Measurements from ENCODE around the gene TAPBPL. TPM values are rescaled to one million over a fixed set of nuclear protein-coding genes. Genes with fewer than 3 reads are reported as not detected.

Gene TAPBPL, protein sequence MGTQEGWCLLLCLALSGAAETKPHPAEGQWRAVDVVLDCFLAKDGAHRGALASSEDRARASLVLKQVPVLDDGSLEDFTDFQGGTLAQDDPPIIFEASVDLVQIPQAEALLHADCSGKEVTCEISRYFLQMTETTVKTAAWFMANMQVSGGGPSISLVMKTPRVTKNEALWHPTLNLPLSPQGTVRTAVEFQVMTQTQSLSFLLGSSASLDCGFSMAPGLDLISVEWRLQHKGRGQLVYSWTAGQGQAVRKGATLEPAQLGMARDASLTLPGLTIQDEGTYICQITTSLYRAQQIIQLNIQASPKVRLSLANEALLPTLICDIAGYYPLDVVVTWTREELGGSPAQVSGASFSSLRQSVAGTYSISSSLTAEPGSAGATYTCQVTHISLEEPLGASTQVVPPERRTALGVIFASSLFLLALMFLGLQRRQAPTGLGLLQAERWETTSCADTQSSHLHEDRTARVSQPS
- 10 to 100 TPM; 45.8 to 47.9 TPM for total RNA-seq

DNA sequence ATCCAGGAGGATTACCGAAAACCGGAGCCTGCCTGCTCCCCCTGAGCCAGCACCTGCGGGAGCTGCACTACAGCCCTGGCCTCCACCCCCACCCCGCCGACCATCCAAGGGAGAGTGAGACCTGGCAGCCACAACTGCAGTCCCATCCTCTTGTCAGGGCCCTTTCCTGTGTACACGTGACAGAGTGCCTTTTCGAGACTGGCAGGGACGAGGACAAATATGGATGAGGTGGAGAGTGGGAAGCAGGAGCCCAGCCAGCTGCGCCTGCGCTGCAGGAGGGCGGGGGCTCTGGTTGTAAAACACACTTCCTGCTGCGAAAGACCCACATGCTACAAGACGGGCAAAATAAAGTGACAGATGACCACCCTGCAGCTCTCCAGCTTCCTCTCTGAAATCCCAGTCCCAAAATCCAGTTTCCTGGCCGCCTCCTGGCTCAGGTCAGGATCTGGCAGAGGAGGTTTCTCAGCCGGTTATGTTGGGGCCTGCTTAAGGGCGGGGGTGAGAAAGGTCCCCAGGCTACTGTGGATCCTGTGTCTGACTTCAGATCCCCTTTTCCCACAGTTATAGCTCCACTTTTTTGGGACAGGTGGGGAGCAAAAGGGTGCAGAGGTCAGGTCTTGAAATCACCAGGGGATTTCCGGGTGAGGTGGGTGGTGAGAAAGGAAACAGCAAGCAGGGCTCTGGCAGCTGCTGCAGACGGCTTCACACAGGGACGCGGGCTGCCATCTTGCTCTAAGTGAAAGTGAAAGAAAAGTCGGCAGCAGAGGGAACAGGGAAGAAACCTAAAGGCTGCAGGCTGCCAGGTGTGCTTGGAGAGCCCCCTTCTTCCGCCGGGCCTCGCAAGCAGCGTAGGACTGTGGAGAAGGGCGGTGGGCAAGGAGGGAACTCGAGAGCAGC lies at the start of gene TAPBPL:
TSS of gene TAPBPL (plus strand) at position 695 of the 897 bp plus-strand sequence. CDS start 207 bp downstream, outside the sequence.
- Mint-ChIP-seq H3K36me3 (ENCODE audit: low read depth) (peaks cover 68% of the 10 kb centered on the region), H3K4me1 (peaks cover 71% of the 10 kb centered on the region), H3K9me3 (no peaks in the 10 kb centered on the region), H3K27ac (peak within 1 kb of the TSS; percentile 98), H3K27me3 (no peaks in the 10 kb centered on the region), H3K4me3 (peak within 1 kb of the TSS; percentile 100)
- CTCF ChIA-PET: interaction anchor here (0.6 to 3.3 kb wide), 17 partner anchors 9 to 440 kb away, joined by 3 to 27 read pairs (median 4); no protein-coding TSS in a partner anchor
- POLR2A ChIA-PET: interaction anchor here (0.8 to 2.5 kb wide), 3 partner anchors 9 to 19 kb away, joined by 3 to 25 read pairs (median 8); partner anchors contain the start of gene VAMP1
- peak; percentile 88 for DNase-seq

GRCh38 chr12:6404390-6404789 lies 47.5 kb upstream of the TAPBPL start:
- no peak for DNase-seq
- ChIA-PET POLR2A (interaction anchor here (0.6 kb wide), 2 partner anchors 12 to 130 kb away, joined by 4 to 5 read pairs; partner anchors contain the start of gene GAPDH), CTCF (no interaction called here)
- H3K27ac Mint-ChIP-seq: no peak overlapping the region
- H3K4me1 Mint-ChIP-seq: no peaks in the 10 kb centered on the region
- H3K9me3 Mint-ChIP-seq: no peaks in the 10 kb centered on the region
- H3K27me3 Mint-ChIP-seq: peaks cover 13% of the 10 kb centered on the region
- H3K4me3 Mint-ChIP-seq: no peak overlapping the region
- no peaks in the 10 kb centered on the region for H3K36me3 Mint-ChIP-seq (ENCODE audit: low read depth)

- ChIA-PET POLR2A (no interaction called here), CTCF (no interaction called here)
- Mint-ChIP-seq H3K27me3 (peaks cover 19% of the 10 kb centered on the region), H3K36me3 (ENCODE audit: low read depth) (no peaks in the 10 kb centered on the region), H3K27ac (no peak overlapping the region), H3K4me3 (no peak overlapping the region), H3K4me1 (no peaks in the 10 kb centered on the region), H3K9me3 (no peaks in the 10 kb centered on the region)
- no peak for DNase-seq
Observed at GRCh38 chr12:6405963-6406362, 45.9 kb upstream of the TAPBPL start.

GRCh38 chr12:6407236-6407954 lies 44.4 kb upstream of the TAPBPL start:
- H3K27me3 Mint-ChIP-seq: peaks cover 18% of the 10 kb centered on the region
- POLR2A ChIA-PET: no interaction called here
- no peak overlapping the region for H3K4me3 Mint-ChIP-seq
- no peak for DNase-seq
- H3K4me1 Mint-ChIP-seq: no peaks in the 10 kb centered on the region
- no peaks in the 10 kb centered on the region for H3K36me3 Mint-ChIP-seq (ENCODE audit: low read depth)
- no peaks in the 10 kb centered on the region for H3K9me3 Mint-ChIP-seq
- no peak overlapping the region for H3K27ac Mint-ChIP-seq
- CTCF ChIA-PET: no interaction called here

DNA sequence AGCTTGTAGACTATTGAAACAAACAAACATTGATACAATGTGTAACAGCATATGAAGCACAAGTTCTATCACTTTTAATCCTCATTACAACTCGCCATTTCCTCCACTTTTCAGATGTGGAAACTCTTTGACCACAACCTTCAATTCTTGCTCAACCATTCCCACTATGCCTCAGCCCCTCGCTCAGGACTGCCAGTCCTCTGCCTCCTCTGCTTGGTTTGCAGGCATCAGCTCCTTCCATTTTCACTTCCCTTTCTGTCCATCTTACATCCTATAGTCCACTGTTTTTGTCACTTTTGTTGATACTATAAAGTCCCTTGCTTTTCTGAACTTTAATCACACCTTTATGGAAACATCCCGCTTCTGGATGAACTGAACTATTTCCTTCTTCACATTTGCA lies 35.2 kb upstream of the TAPBPL start:
- Mint-ChIP-seq H3K4me1 (peaks cover 13% of the 10 kb centered on the region), H3K36me3 (ENCODE audit: low read depth) (peaks cover 1% of the 10 kb centered on the region), H3K9me3 (no peaks in the 10 kb centered on the region), H3K27me3 (peaks cover 2% of the 10 kb centered on the region), H3K27ac (no peak overlapping the region), H3K4me3 (no peak overlapping the region)
- DNase-seq: no peak
- POLR2A ChIA-PET: no interaction called here
- CTCF ChIA-PET: interaction anchor here (1.6 to 1.7 kb wide), 2 partner anchors 10 to 32 kb away, joined by 4 read pairs; no protein-coding TSS in a partner anchor

- Mint-ChIP-seq H3K27me3 (peaks cover 2% of the 10 kb centered on the region), H3K9me3 (no peaks in the 10 kb centered on the region), H3K27ac (no peak overlapping the region), H3K36me3 (ENCODE audit: low read depth) (peaks cover 1% of the 10 kb centered on the region), H3K4me3 (no peak overlapping the region), H3K4me1 (peaks cover 21% of the 10 kb centered on the region)
- ChIA-PET POLR2A (no interaction called here), CTCF (no interaction called here)
- DNase-seq: no peak
Observed at GRCh38 chr12:6418796-6419195, 33.0 kb upstream of the TAPBPL start.

GRCh38 chr12:6420364-6420763 lies 31.5 kb upstream of the TAPBPL start:
- no peaks in the 10 kb centered on the region for H3K36me3 Mint-ChIP-seq (ENCODE audit: low read depth)
- H3K9me3 Mint-ChIP-seq: no peaks in the 10 kb centered on the region
- DNase-seq: no peak
- no peak overlapping the region for H3K4me3 Mint-ChIP-seq
- POLR2A ChIA-PET: no interaction called here
- peaks cover 2% of the 10 kb centered on the region for H3K27me3 Mint-ChIP-seq
- H3K4me1 Mint-ChIP-seq: peaks cover 27% of the 10 kb centered on the region
- no peak overlapping the region for H3K27ac Mint-ChIP-seq
- CTCF ChIA-PET: no interaction called here

DNA sequence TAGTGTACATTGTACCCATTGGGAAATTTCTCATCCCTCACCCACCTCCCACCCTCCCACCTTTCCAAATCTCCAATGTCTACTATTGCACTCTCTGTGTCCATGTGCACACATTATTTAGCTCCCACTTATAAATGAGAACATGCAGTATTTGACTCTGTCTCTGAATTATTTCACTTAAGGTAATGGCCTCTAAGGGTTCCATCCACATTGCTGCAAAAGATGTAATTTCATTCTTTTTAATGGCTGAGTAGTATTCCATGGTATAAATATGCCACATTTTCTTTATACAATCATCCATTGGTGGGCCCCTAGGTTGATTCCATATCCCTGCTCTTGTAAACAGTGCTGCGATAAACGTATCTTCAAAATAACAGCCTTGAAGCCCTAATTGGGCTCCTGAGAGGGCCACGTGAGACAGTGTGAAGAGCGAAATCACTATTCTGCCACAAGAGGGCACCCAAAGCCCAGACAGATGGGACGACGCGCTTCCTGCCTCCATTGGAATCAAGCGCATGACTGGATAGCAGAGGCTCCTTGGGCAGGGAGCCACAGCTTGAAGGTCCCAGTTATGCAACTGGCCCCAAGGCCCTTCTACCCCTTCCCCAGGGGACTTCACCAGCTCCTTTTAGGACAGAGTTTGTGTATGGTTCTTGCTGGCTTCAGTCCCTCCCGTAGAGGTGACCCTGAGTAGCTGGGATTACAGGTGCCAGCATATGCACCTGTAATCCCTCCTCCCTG lies 28.4 kb upstream of the TAPBPL start:
- CTCF ChIA-PET: interaction anchor here (0.6 to 3.1 kb wide), 34 partner anchors 11 to 179 kb away, joined by 3 to 21 read pairs (median 4); partner anchors contain the start of genes CD27, GAPDH, MRPL51 and NOP2
- H3K4me3 Mint-ChIP-seq: no peak overlapping the region
- peak; percentile 87 for DNase-seq
- peak overlapping the region; percentile 26 for H3K27ac Mint-ChIP-seq
- no peaks in the 10 kb centered on the region for H3K9me3 Mint-ChIP-seq
- H3K27me3 Mint-ChIP-seq: peaks cover 2% of the 10 kb centered on the region
- POLR2A ChIA-PET: interaction anchor here (0.7 to 1.5 kb wide), 2 partner anchors 38 to 114 kb away, joined by 3 to 10 read pairs; no protein-coding TSS in a partner anchor
- H3K4me1 Mint-ChIP-seq: peaks cover 47% of the 10 kb centered on the region
- H3K36me3 Mint-ChIP-seq (ENCODE audit: low read depth): no peaks in the 10 kb centered on the region

GRCh38 chr12:6424008-6424347 lies 27.9 kb upstream of the TAPBPL start:
- DNase-seq: no peak
- H3K36me3 Mint-ChIP-seq (ENCODE audit: low read depth): no peaks in the 10 kb centered on the region
- no peak overlapping the region for H3K27ac Mint-ChIP-seq
- no peak overlapping the region for H3K4me3 Mint-ChIP-seq
- peaks cover 48% of the 10 kb centered on the region for H3K4me1 Mint-ChIP-seq
- peaks cover 2% of the 10 kb centered on the region for H3K27me3 Mint-ChIP-seq
- CTCF ChIA-PET: interaction anchor here (0.6 to 3.1 kb wide), 32 partner anchors 10 to 178 kb away, joined by 3 to 21 read pairs (median 4); partner anchors contain the start of genes CD27, GAPDH, MRPL51 and NOP2
- H3K9me3 Mint-ChIP-seq: no peaks in the 10 kb centered on the region
- POLR2A ChIA-PET: interaction anchor here (0.7 to 1.5 kb wide), 3 partner anchors 38 to 114 kb away, joined by 3 to 10 read pairs (median 3); no protein-coding TSS in a partner anchor

DNA sequence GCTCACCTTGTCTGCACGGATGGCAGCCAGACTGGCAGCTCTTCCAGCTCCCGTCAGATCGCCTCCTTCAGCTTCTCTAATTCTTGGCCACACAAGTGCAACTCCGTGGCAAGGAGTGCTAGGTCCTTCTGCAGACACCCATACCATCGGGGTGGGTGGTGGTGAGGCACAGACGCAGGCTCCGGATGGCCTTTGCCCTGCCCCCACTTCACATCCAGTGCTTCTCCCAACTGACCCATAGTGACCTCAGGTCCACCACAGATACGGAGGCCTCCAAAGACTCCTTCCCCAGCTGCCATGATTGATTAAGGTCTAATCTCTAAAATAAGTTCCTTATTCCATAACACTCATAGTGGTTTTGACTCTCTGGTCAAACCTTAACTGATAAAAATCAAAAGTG lies 27.0 kb upstream of the TAPBPL start:
- Mint-ChIP-seq H3K27ac (peak overlapping the region; percentile 78), H3K4me1 (peaks cover 52% of the 10 kb centered on the region), H3K4me3 (no peak overlapping the region), H3K9me3 (no peaks in the 10 kb centered on the region), H3K27me3 (peaks cover 2% of the 10 kb centered on the region), H3K36me3 (ENCODE audit: low read depth) (no peaks in the 10 kb centered on the region)
- POLR2A ChIA-PET: interaction anchor here (1.0 to 1.5 kb wide), 2 partner anchors 37 to 40 kb away, joined by 3 to 10 read pairs; no protein-coding TSS in a partner anchor
- CTCF ChIA-PET: interaction anchor here (1.3 to 3.1 kb wide), 13 partner anchors 14 to 115 kb away, joined by 3 to 21 read pairs (median 12); partner anchors contain the start of genes GAPDH, MRPL51 and VAMP1
- no peak for DNase-seq

Data from activated CD4-positive, alpha-beta T cell treated with anti-CD3 and anti-CD28 coated beads, Interleukin-2, amount 10 ng/mL, durations not matched to agents 7 days and 5 days (primary cell).